NCI-H1048 (cell line): ENCODE results near the gene KRT6A.
"Not testable (repeated sequence)": the region's sequence is repeated elsewhere in the genome, so short reads cannot be mapped to it uniquely, and the experiment has no call there.

Experiments
- DNase-seq: peaks from one replicate; lab custom pipeline; 2025; lab: John Stamatoyannopoulos, UW

Gene KRT6A

GRCh38 chr12:52464897-52465296 is 28.2 kb downstream of the KRT6A start:
- no peak for DNase-seq

- no peak for DNase-seq
Observed at GRCh38 chr12:52461693-52462092, 31.4 kb downstream of the KRT6A start.

- no peak for DNase-seq
Observed at GRCh38 chr12:52458861-52459260, 34.2 kb downstream of the KRT6A start.

GRCh38 chr12:52455821-52456220 is 37.2 kb downstream of the KRT6A start:
- no peak for DNase-seq

GRCh38 chr12:52454411-52455201 is 38.5 kb downstream of the KRT6A start:
- DNase-seq: no peak

GRCh38 chr12:52452101-52452500 is 41.0 kb downstream of the KRT6A start, which contains the start of gene KRT6B:
TSS of gene KRT6B (minus strand) at chr12:52452146. CDS start at chr12:52452078, 68 bp downstream.
- no peak for DNase-seq

- no peak for DNase-seq
Observed at GRCh38 chr12:52448228-52448627, 44.8 kb downstream of the KRT6A start.

- not testable (repeated sequence) for DNase-seq
Observed at GRCh38 chr12:52447196-52447595, 45.9 kb downstream of the KRT6A start.

GRCh38 chr12:52446367-52447045 is 46.6 kb downstream of the KRT6A start:
- no peak for DNase-seq

- no peak for DNase-seq
Observed at GRCh38 chr12:52445876-52446275, 47.2 kb downstream of the KRT6A start.

GRCh38 chr12:52444647-52445595 is 48.1 kb downstream of the KRT6A start:
- DNase-seq: peak; percentile 4

- DNase-seq: no peak
Observed at GRCh38 chr12:52443966-52444365, 49.1 kb downstream of the KRT6A start.

- no peak for DNase-seq
Observed at GRCh38 chr12:52442600-52443061, 50.4 kb downstream of the KRT6A start.

- DNase-seq: no peak
Observed at GRCh38 chr12:52441320-52441911, 51.6 kb downstream of the KRT6A start.

- no peak for DNase-seq
Observed at GRCh38 chr12:52440821-52441319, 52.2 kb downstream of the KRT6A start.

GRCh38 chr12:52439845-52440244 is 53.2 kb downstream of the KRT6A start:
- no peak for DNase-seq

- DNase-seq: no peak
Observed at GRCh38 chr12:52439420-52439819, 53.6 kb downstream of the KRT6A start.

GRCh38 chr12:52438305-52439301 is 54.5 kb downstream of the KRT6A start:
- DNase-seq: no peak

GRCh38 chr12:52437508-52437907 is 55.5 kb downstream of the KRT6A start:
- DNase-seq: no peak
